Lung (tissue), 12 donors: ENCODE data around the gene GARS1. TPM values are rescaled to one million over a fixed set of nuclear protein-coding genes. Genes with fewer than 3 reads are reported as not detected.
A peak's percentile ranks its signal among the peaks of the same experiment; 100 is the strongest.

Source experiments
- ATAC-seq: fragments of 200-7000 bp; cut with Tn5 transposase; one replicate; pipeline ENCODE4 v1.9.1; 2020; ENCODE audit warnings: moderate number of reproducible peaks; ENCODE audit not compliant: insufficient read depth, low FRiP score
- DNase-seq, 3 donors: peaks; one replicate each; pipeline ENCODE4 v3.0.0-alpha.2; 2013 to 2017
- H3K27ac ChIP-seq, 2 donors: one replicate each; pipeline ENCODE4 v1.5.1; 2013; ENCODE audit warnings: mild to moderate bottlenecking in 2 of 2, moderate library complexity in 2 of 2, control low read depth in 1 of 2, inconsistent platforms in 1 of 2, low read depth in 1 of 2, low read length in 1 of 2
- H3K27me3 ChIP-seq, 3 donors: one replicate each; pipeline ENCODE4 v1.5.1; 2013; ENCODE audit warnings: low read length in 2 of 3; ENCODE audit not compliant: control insufficient read depth in 3 of 3, insufficient read depth in 3 of 3
- H3K36me3 ChIP-seq, 4 donors: one replicate each; pipeline ENCODE4 v1.5.1; 2013; ENCODE audit warnings: low read length in 4 of 4, mild to moderate bottlenecking in 1 of 4, moderate library complexity in 1 of 4; ENCODE audit not compliant: control insufficient read depth in 4 of 4, insufficient read depth in 4 of 4
- H3K4me1 ChIP-seq, 5 donors: one replicate each; pipeline ENCODE4 v1.5.1; 2013; ENCODE audit warnings: low read length in 5 of 5, mild to moderate bottlenecking in 2 of 5, moderate library complexity in 1 of 5; ENCODE audit not compliant: control insufficient read depth in 5 of 5, insufficient read depth in 5 of 5
- H3K4me3 ChIP-seq: one replicate; pipeline ENCODE4 v1.5.1; 2013; ENCODE audit warnings: mild to moderate bottlenecking, control low read depth, moderate library complexity
- H3K9ac ChIP-seq, 2 donors: one replicate each; pipeline ENCODE4 v1.5.1; 2013; ENCODE audit warnings: low read length in 2 of 2, control low read depth in 1 of 2; ENCODE audit not compliant: insufficient read depth in 1 of 2
- H3K9me3 ChIP-seq, 4 donors: one replicate each; pipeline ENCODE4 v1.5.1; 2013; ENCODE audit warnings: low read length in 3 of 4, mild to moderate bottlenecking in 1 of 4, moderate library complexity in 1 of 4; ENCODE audit not compliant: control insufficient read depth in 4 of 4, insufficient read depth in 3 of 4
- WGBS, 2 donors: extraction: QIAGEN DNeasy Blood & Tissue Kit; methylation state at CpG; one replicate each; pipeline ENCODE4 v1.1.7; 2013; 5-methylcytosine and 5-hydroxymethylcytosine counted together
- polyA plus RNA-seq, 2 donors: library from polyadenylated mRNA; stranded (reverse); fragments of 200-250 nt; gene quantifications; one replicate each; pipeline ENCODE4 v1.2.1, GENCODE V29; 2013
- total RNA-seq, 2 donors: library from RNA; depleted of rRNA in 1 of 2; stranded (reverse); fragments of >200 nt in 1 of 2; gene quantifications; one replicate each; pipeline ENCODE4 v1.2.1, GENCODE V29; 2014 to 2021
- TF ChIP-seq, protein P1 (sequence below): IDR thresholded peaks from 2 replicates; pipeline ENCODE4 v1.5.1; 2012; ENCODE audit warnings: mild to moderate bottlenecking; ENCODE audit errors: control extremely low read depth, extremely low read depth
- donor health status: control.
- donor health status: control.
- donor health status: Bipolar disorder and iron deficiency.
- donor health status: healthy.
- donor health status: DM: yes; HTN: yes; CAD: no.

The GARS1 gene
- total and polyA plus RNA-seq, 4 donors = 55.5 to 132 (median 92.1) TPM

DNA sequence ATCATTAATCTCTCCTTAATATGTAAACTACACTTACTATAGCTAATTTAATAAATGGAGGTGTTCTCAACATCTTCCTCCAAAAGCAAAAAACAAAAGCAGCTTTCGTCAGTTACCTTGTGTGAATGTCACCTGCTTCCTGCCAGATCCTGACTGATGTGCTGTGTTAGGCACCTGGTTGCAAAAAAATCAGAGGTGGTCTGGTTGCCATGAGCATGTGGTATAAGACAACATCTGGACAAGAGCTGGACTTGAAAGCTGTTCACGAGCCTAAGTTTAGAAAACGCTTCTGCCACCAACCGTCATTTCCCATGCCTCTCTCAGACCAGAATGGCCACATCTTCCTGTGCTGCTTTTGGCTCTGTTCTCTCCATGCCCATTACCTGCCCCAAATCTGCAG lies 48.1 kb upstream of the GARS1 start:
- Histone ChIP-seq H3K4me1 (peaks cover 0 to 22% (median 9%) of the 10 kb centered on the region in 5 donors), H3K9me3 (no peaks in the 10 kb centered on the region), H3K4me3 (no peak overlapping the region), H3K36me3 (peaks cover 0 to 9% (median 6%) of the 10 kb centered on the region in 4 donors), H3K27me3 (no peaks in the 10 kb centered on the region), H3K27ac (no peak overlapping the region), H3K9ac (no peak overlapping the region)
- TF ChIP-seq, protein P1, sequence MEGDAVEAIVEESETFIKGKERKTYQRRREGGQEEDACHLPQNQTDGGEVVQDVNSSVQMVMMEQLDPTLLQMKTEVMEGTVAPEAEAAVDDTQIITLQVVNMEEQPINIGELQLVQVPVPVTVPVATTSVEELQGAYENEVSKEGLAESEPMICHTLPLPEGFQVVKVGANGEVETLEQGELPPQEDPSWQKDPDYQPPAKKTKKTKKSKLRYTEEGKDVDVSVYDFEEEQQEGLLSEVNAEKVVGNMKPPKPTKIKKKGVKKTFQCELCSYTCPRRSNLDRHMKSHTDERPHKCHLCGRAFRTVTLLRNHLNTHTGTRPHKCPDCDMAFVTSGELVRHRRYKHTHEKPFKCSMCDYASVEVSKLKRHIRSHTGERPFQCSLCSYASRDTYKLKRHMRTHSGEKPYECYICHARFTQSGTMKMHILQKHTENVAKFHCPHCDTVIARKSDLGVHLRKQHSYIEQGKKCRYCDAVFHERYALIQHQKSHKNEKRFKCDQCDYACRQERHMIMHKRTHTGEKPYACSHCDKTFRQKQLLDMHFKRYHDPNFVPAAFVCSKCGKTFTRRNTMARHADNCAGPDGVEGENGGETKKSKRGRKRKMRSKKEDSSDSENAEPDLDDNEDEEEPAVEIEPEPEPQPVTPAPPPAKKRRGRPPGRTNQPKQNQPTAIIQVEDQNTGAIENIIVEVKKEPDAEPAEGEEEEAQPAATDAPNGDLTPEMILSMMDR = no peak
- ATAC-seq (no peak), DNase-seq (no peak)
- 96% methylated on average over 4 of the region's 4 CpGs for WGBS, 2 donors

DNA sequence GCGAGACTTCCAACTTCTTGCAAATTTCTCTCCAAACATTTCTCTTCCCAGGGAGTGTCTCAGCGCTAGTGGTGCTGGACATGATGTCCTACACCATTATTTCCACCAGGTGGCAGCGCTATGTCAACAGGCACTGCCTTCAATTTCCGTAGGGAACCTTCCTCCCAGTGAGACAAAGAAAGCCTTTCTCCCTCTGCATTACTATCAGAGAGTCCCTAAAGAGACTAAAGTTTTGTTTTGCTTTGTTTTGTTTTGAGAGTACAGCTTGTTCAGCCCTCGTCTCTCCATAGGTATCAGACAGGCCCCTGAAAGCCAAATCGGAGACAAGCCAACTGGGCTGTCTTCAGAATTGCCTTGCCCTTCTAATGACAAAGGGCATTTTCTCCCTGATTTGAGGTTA lies 45.8 kb upstream of the GARS1 start:
- H3K9ac ChIP-seq = no peak overlapping the region
- peaks cover 0 to 34% (median 12%) of the 10 kb centered on the region in 5 donors for H3K4me1 ChIP-seq
- H3K4me3 ChIP-seq = no peak overlapping the region
- no peaks in the 10 kb centered on the region for H3K9me3 ChIP-seq
- DNase-seq (peak; percentile 81 to 89 (median 87)), ATAC-seq (peak; percentile 81)
- no peak overlapping the region for H3K27ac ChIP-seq
- TF ChIP-seq, protein P1 = peak; percentile 69
- no peaks in the 10 kb centered on the region for H3K27me3 ChIP-seq
- WGBS, 2 donors = 28 to 32% methylated on average over 6 of the region's 6 CpGs
- H3K36me3 ChIP-seq = peaks cover 0 to 9% (median 6%) of the 10 kb centered on the region in 4 donors

DNA sequence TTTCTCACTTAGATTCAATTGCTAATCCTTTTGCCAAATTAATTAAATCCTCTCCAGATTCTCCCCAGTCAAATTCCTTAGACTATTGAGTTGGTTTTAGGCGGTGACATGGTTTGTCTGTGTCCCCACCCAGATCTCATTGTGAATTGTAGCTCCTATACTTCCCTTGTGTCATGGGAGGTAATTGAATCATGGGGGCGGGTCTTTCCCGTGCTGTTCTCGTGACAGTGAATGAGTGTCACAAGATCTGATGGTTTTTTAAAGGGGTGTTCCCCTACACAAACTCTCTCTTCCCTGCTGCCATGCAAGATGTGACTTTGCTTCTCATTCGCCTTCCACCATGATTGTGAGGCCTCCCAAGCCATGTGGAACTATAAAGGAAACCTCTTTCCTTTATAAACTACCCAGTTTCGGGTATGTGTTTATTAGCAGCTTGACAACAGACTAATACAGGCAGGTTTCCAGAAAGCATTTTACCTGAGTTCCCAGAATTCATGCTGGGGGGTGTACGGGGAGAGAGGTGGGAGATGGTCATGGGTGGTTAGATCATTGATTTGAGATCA lies 44.7 kb upstream of the GARS1 start:
- Histone ChIP-seq H3K27ac (peak overlapping the region in 1 of 2 donors; percentile 15), H3K4me1 (peaks cover 0 to 41% (median 12%) of the 10 kb centered on the region in 5 donors), H3K9ac (no peak overlapping the region), H3K4me3 (no peak overlapping the region), H3K27me3 (no peaks in the 10 kb centered on the region), H3K36me3 (peaks cover 0 to 9% (median 6%) of the 10 kb centered on the region in 4 donors), H3K9me3 (no peaks in the 10 kb centered on the region)
- TF ChIP-seq, protein P1 = no peak
- DNase-seq = no peak
- ATAC-seq = no peak
- 71% methylated on average over 7 of the region's 7 CpGs for WGBS, 2 donors

DNA sequence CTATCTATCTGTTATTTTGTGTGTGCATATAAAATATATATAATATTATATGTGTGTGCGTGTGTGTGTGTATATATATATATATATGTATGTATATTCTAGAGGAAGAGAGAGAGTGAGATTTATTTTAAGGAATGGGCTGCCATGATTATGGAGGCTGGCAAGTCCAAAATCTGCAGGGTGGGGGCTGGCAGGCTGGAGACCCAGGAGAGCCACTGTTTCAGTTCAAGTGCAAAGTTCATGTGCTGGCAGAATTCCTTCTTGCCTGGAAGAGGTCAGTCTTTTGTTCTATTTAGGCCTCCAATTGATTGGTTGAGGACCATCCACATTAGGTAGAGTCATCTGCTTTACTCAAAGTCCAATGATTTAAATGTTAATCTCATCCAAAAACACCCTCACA lies 42.3 kb upstream of the GARS1 start:
- peaks cover 0 to 36% (median 12%) of the 10 kb centered on the region in 5 donors for H3K4me1 ChIP-seq
- ATAC-seq (no peak), DNase-seq (no peak)
- H3K4me3 ChIP-seq = no peak overlapping the region
- no peak overlapping the region for H3K27ac ChIP-seq
- TF ChIP-seq, protein P1 = no peak
- no peaks in the 10 kb centered on the region for H3K9me3 ChIP-seq
- H3K36me3 ChIP-seq = peaks cover 0 to 6% (median 3%) of the 10 kb centered on the region in 4 donors
- no peaks in the 10 kb centered on the region for H3K27me3 ChIP-seq
- no peak overlapping the region for H3K9ac ChIP-seq
- 67 to 71% methylated on average over 1 of the region's 1 CpG for WGBS, 2 donors
